HFF-Myc (cell line): ENCODE results near the gene VEPH1.

Experiments used
- DNase-seq: peaks from one replicate; pipeline ENCODE4 v3.0.0-alpha.2; 2011; ENCODE audit warnings: low read depth; ENCODE audit errors: extremely low read depth
- H3K4me3 ChIP-seq: replicated peaks from 2 replicates; pipeline ENCODE4 v1.5.1; 2011; ENCODE audit warnings: low read depth, mild to moderate bottlenecking, control low read depth, low read length
- CTCF ChIP-seq: IDR thresholded peaks from 2 replicates; pipeline ENCODE4 v1.5.1; 2012; ENCODE audit warnings: mild to moderate bottlenecking, low read depth, low read length, control low read depth; ENCODE audit errors: missing control alignments

Gene VEPH1

GRCh38 chr3:157387708-157388435 is 115.3 kb downstream of the VEPH1 start:
- H3K4me3 ChIP-seq: no peak overlapping the region
- no peak for DNase-seq
- TF ChIP-seq CTCF: no peak

GRCh38 chr3:157384491-157384890 is 118.7 kb downstream of the VEPH1 start:
- DNase-seq: no peak
- no peak for TF ChIP-seq CTCF
- no peak overlapping the region for H3K4me3 ChIP-seq

GRCh38 chr3:157384031-157384430 is 119.2 kb downstream of the VEPH1 start:
- no peak for TF ChIP-seq CTCF
- no peak overlapping the region for H3K4me3 ChIP-seq
- no peak for DNase-seq

GRCh38 chr3:157381606-157382005 is 121.6 kb downstream of the VEPH1 start:
- no peak overlapping the region for H3K4me3 ChIP-seq
- no peak for TF ChIP-seq CTCF
- DNase-seq: no peak

- no peak for DNase-seq
- TF ChIP-seq CTCF: no peak
- no peak overlapping the region for H3K4me3 ChIP-seq
These were observed 123.6 kb downstream of the VEPH1 start for GRCh38 chr3:157379525-157380140.

GRCh38 chr3:157376603-157377300 is 126.5 kb downstream of the VEPH1 start:
- H3K4me3 ChIP-seq: no peak overlapping the region
- no peak for TF ChIP-seq CTCF
- no peak for DNase-seq
